Mesothelial cell of epicardium (in vitro differentiated cells): ENCODE data around the gene DAW1. TPM values are rescaled to one million over a fixed set of nuclear protein-coding genes. Genes with fewer than 3 reads are reported as not detected.
"Not testable (repeated sequence)": the region's sequence is repeated elsewhere in the genome, so short reads cannot be mapped to it uniquely, and the experiment has no call there.

Experiments used
- DNase-seq, 2 experiments: peaks; one replicate each; pipeline ENCODE4 v3.0.0; 2021; ENCODE audit warnings: low spot score in 2 of 2; ENCODE audit not compliant: unreplicated experiment in 2 of 2
- H3K27ac Mint-ChIP-seq: 2 replicates; pipeline ENCODE4 v1.8.0; 2021; ENCODE audit warnings: mixed read lengths
- H3K27me3 Mint-ChIP-seq: 2 replicates; pipeline ENCODE4 v1.8.0; 2021; ENCODE audit warnings: low read depth, mixed read lengths
- H3K36me3 Mint-ChIP-seq: 2 replicates; pipeline ENCODE4 v1.8.0; 2021; ENCODE audit warnings: mixed read lengths
- H3K4me1 Mint-ChIP-seq: 2 replicates; pipeline ENCODE4 v1.8.0; 2021; ENCODE audit warnings: mixed read lengths
- H3K4me3 Mint-ChIP-seq: 2 replicates; pipeline ENCODE4 v1.8.0; 2021; ENCODE audit warnings: mild to moderate bottlenecking, moderate library complexity, mixed read lengths
- H3K9me3 Mint-ChIP-seq: 2 replicates; pipeline ENCODE4 v1.8.0; 2021; ENCODE audit warnings: mixed read lengths
- CTCF ChIP-seq: fragments of 200-600 bp; sonication (generic); IDR thresholded peaks from one replicate; pipeline ENCODE4 v1.5.0; 2021; ENCODE audit warnings: antibody characterized with exemption; ENCODE audit not compliant: unreplicated experiment
- total RNA-seq: library from RNA; stranded (reverse); gene quantifications from 3 replicates; pipeline ENCODE4 v1.2.1, GENCODE V29; 2021

The DAW1 gene
- total RNA-seq, 1 donor from 2014 or later: not detected

- no peak for TF ChIP-seq CTCF
- no peaks in the 10 kb centered on the region for H3K4me1 Mint-ChIP-seq
- H3K27me3 Mint-ChIP-seq: peaks cover 19% of the 10 kb centered on the region
- no peak overlapping the region for H3K4me3 Mint-ChIP-seq
- H3K27ac Mint-ChIP-seq: no peak overlapping the region
- H3K36me3 Mint-ChIP-seq: no peaks in the 10 kb centered on the region
- peaks cover 13% of the 10 kb centered on the region for H3K9me3 Mint-ChIP-seq
- no peak for DNase-seq
These were observed 61.0 kb downstream of the DAW1 start for GRCh38 chr2:227932403-227932802.

DNA sequence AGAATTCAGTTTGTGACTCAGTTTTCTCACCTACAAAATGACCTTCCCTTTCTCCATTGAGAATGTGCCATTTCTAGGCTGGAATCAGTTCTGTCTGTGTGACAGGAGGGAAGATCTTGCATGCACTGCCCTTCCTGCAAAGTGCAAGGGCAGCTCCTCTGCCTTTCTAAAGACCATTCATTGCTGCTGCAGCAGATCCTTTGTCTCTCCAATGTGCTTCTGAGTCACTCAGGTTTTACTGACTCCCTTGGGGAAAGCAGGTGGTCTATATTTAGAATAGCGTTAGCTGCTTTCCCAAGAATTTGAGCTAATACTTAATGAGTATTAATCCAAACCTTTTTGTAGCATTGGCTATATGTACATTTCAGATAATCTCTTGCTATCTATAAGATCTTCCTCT is 62.5 kb downstream of the DAW1 start:
- Mint-ChIP-seq H3K4me3 (no peak overlapping the region), H3K36me3 (no peaks in the 10 kb centered on the region), H3K9me3 (peaks cover 5% of the 10 kb centered on the region), H3K27me3 (peaks cover 19% of the 10 kb centered on the region), H3K27ac (no peak overlapping the region), H3K4me1 (no peaks in the 10 kb centered on the region)
- TF ChIP-seq CTCF: no peak
- no peak for DNase-seq

GRCh38 chr2:227936249-227936648 is 64.8 kb downstream of the DAW1 start:
- not testable (repeated sequence) for H3K9me3 Mint-ChIP-seq

GRCh38 chr2:227939271-227940027 is 68.0 kb downstream of the DAW1 start:
- no peaks in the 10 kb centered on the region for H3K9me3 Mint-ChIP-seq
- TF ChIP-seq CTCF: no peak
- no peak for DNase-seq
- H3K27ac Mint-ChIP-seq: no peak overlapping the region
- H3K36me3 Mint-ChIP-seq: no peaks in the 10 kb centered on the region
- peaks cover 1% of the 10 kb centered on the region for H3K4me1 Mint-ChIP-seq
- no peaks in the 10 kb centered on the region for H3K27me3 Mint-ChIP-seq
- H3K4me3 Mint-ChIP-seq: no peak overlapping the region

More at GRCh38 chr2:227936249-227936648, 64.8 kb downstream of the DAW1 start:
- H3K36me3 Mint-ChIP-seq, H3K27ac Mint-ChIP-seq, DNase-seq, H3K4me3 Mint-ChIP-seq, H3K4me1 Mint-ChIP-seq: not testable (repeated sequence)
- H3K27me3 Mint-ChIP-seq: peaks cover 19% of the 10 kb centered on the region

- no peaks in the 10 kb centered on the region for H3K36me3 Mint-ChIP-seq
- no peak overlapping the region for H3K4me3 Mint-ChIP-seq
- peaks cover under 1% of the 10 kb centered on the region for H3K27me3 Mint-ChIP-seq
- TF ChIP-seq CTCF: no peak
- peaks cover 1% of the 10 kb centered on the region for H3K4me1 Mint-ChIP-seq
- DNase-seq: no peak
- H3K27ac Mint-ChIP-seq: no peak overlapping the region
- peaks cover 3% of the 10 kb centered on the region for H3K9me3 Mint-ChIP-seq
These were observed 70.6 kb downstream of the DAW1 start for GRCh38 chr2:227942021-227942420.

GRCh38 chr2:227942965-227943364 is 71.5 kb downstream of the DAW1 start:
- DNase-seq: no peak
- Mint-ChIP-seq H3K36me3 (no peaks in the 10 kb centered on the region), H3K27ac (no peak overlapping the region), H3K9me3 (peaks cover 3% of the 10 kb centered on the region), H3K27me3 (peaks cover 3% of the 10 kb centered on the region), H3K4me3 (no peak overlapping the region), H3K4me1 (peaks cover 1% of the 10 kb centered on the region)
- no peak for TF ChIP-seq CTCF
